AG04449 (cell line): ENCODE data around the gene PRRX1.

Source experiments
- CTCF ChIA-PET: fragments of 350-600 bp; formaldehyde crosslinking; extraction: SDS; loops from one replicate; lab custom pipeline; 2021; ENCODE audit warnings: antibody characterized with exemption; lab: Yijun Ruan, JAX
- POLR2A ChIA-PET: fragments of 400-600, 350-600 bp; formaldehyde crosslinking; extraction: SDS; loops from one replicate; lab custom pipeline; 2020; ENCODE audit warnings: antibody characterized with exemption, inconsistent platforms; lab: Yijun Ruan, JAX
- DNase-seq: peaks from one replicate; pipeline ENCODE4 v3.0.0-alpha.2; 2010; ENCODE audit warnings: low read depth, low spot score
- H3K4me3 ChIP-seq: 2 replicates; pipeline ENCODE4 v1.5.1; 2011; ENCODE audit warnings: low read depth, mild to moderate bottlenecking, control low read depth, low read length
- TF ChIP-seq, protein P1 (sequence below): IDR thresholded peaks from one replicate; pipeline ENCODE4 v1.5.1; 2011; ENCODE audit warnings: mild to moderate bottlenecking, moderate library complexity, low read length, control low read depth, inconsistent platforms; ENCODE audit not compliant: insufficient read depth; ENCODE audit errors: missing control alignments

Gene PRRX1

GRCh38 chr1:170672316-170672715 is 8.4 kb downstream of the PRRX1 start:
- TF ChIP-seq, protein P1, sequence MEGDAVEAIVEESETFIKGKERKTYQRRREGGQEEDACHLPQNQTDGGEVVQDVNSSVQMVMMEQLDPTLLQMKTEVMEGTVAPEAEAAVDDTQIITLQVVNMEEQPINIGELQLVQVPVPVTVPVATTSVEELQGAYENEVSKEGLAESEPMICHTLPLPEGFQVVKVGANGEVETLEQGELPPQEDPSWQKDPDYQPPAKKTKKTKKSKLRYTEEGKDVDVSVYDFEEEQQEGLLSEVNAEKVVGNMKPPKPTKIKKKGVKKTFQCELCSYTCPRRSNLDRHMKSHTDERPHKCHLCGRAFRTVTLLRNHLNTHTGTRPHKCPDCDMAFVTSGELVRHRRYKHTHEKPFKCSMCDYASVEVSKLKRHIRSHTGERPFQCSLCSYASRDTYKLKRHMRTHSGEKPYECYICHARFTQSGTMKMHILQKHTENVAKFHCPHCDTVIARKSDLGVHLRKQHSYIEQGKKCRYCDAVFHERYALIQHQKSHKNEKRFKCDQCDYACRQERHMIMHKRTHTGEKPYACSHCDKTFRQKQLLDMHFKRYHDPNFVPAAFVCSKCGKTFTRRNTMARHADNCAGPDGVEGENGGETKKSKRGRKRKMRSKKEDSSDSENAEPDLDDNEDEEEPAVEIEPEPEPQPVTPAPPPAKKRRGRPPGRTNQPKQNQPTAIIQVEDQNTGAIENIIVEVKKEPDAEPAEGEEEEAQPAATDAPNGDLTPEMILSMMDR, result no peak
- no peak for DNase-seq
- no peak overlapping the region for H3K4me3 ChIP-seq
- POLR2A ChIA-PET, result no interaction called here
- CTCF ChIA-PET, result interaction anchor here (0.9 to 2.3 kb wide), 10 partner anchors 13 to 258 kb away, joined by 3 to 13 read pairs (median 5); no protein-coding TSS in a partner anchor

GRCh38 chr1:170674239-170674638 is 10.3 kb downstream of the PRRX1 start:
- no peak for DNase-seq
- POLR2A ChIA-PET, result no interaction called here
- H3K4me3 ChIP-seq, result no peak overlapping the region
- TF ChIP-seq, protein P1, result no peak
- CTCF ChIA-PET, result interaction anchor here (0.9 to 2.8 kb wide), 2 partner anchors 10 to 15 kb away, joined by 3 to 20 read pairs; no protein-coding TSS in a partner anchor

DNA sequence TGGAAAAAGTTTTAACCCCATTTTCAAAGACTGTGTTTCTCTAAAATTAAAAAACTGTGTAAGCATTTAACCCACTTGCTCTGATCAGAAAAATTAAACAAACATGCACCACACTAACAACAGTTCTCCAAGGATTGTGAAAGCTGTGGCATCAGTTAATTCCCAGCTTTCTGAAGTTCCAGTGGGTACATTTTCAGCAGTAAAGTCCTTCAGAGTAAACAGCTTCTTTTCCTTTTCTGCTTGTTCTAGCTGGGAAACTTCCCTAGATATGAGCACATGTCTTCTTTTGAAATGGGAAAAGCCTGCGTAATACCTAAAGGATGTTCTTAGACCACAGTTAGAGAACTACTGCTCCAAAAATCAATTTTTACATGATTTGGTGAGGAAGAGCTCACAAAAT is 11.1 kb downstream of the PRRX1 start:
- DNase-seq, result no peak
- ChIA-PET POLR2A (interaction anchor here (1.4 to 2.0 kb wide), 3 partner anchors 8 to 36 kb away, joined by 4 to 8 read pairs (median 6); partner anchors contain the start of gene PRRX1), CTCF (interaction anchor here (0.9 to 2.8 kb wide), 5 partner anchors 8 to 90 kb away, joined by 3 to 20 read pairs (median 4); no protein-coding TSS in a partner anchor)
- TF ChIP-seq, protein P1, result no peak
- no peak overlapping the region for H3K4me3 ChIP-seq

DNA sequence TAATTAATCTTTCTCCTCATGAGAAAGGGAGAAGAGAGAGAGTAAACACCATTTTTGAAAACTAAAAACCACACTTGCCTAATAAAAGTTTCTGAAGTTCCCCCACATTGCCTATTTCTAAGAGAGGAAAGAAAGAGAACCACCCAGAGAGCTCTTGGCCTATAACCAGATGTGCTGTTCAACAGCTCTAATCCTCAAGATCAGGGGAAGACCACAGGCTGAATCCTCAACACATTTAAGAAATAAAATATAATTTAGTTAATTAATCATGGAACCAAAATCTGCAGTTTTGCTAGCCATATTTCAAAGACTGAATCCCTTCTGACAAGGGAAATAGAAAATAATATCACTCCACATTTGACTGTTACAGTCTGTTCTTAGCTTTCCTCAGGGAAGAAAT is 11.9 kb downstream of the PRRX1 start:
- no peak for DNase-seq
- ChIA-PET POLR2A (interaction anchor here (1.2 to 2.0 kb wide), 4 partner anchors 9 to 144 kb away, joined by 3 to 8 read pairs (median 5); partner anchors contain the start of genes GORAB and PRRX1), CTCF (interaction anchor here (0.9 to 2.8 kb wide), 6 partner anchors 9 to 208 kb away, joined by 3 to 20 read pairs (median 4); no protein-coding TSS in a partner anchor)
- TF ChIP-seq, protein P1, result no peak
- H3K4me3 ChIP-seq, result no peak overlapping the region

GRCh38 chr1:170676628-170677027 is 12.7 kb downstream of the PRRX1 start:
- H3K4me3 ChIP-seq, result no peak overlapping the region
- ChIA-PET POLR2A (interaction anchor here (1.2 to 2.0 kb wide), 3 partner anchors 13 to 145 kb away, joined by 3 to 6 read pairs (median 4); partner anchors contain the start of genes GORAB and PRRX1), CTCF (interaction anchor here (2.8 kb wide), 1 partner anchor 12 kb away, joined by 20 read pairs; no protein-coding TSS in a partner anchor)
- DNase-seq, result no peak
- TF ChIP-seq, protein P1, result no peak

DNA sequence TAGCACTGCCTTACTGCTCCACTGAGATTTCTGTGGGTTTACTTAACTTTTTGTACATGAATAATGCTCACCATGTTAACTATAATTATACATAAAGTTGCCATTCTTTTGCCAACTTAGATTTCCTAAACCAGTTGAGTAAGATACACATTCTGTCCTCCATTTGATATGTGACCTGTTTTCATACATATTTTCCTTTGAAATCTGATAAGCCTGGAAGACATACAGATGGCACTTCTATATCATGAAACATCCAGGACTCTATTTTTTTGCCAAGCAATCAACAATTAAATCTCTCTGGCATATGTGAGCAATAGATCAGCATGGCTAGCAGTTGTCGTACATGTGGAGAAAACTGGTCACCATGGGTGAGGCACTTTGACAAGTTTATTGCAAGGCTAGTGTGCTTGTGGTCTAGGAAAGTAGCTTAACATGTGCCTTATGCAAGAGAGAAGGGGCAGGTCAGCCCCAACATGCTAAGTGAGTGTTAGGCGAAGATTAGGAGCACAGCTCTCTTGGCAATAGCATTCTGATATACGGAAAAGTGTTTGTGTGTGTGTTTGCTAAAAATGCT is 14.2 kb downstream of the PRRX1 start:
- TF ChIP-seq, protein P1, result no peak
- no peak for DNase-seq
- ChIA-PET CTCF (interaction anchor here (1.5 kb wide), 3 partner anchors 11 to 20 kb away, joined by 4 to 5 read pairs (median 4); no protein-coding TSS in a partner anchor), POLR2A (interaction anchor here (0.9 kb wide), 1 partner anchor 359 kb away, joined by 3 read pairs; no protein-coding TSS in a partner anchor)
- H3K4me3 ChIP-seq, result no peak overlapping the region
